B cell (primary cell): ENCODE data around the gene HLA-G. TPM values are rescaled to one million over a fixed set of nuclear protein-coding genes. Genes with fewer than 3 reads are reported as not detected.

ENCODE experiments used
- ATAC-seq: fragments of 200-7000 bp; cut with Tn5 transposase; one replicate; pipeline ENCODE4 v1.10.0; 2021; ENCODE audit warnings: low read depth, mild to moderate bottlenecking, moderate number of reproducible peaks, moderate library complexity
- CTCF ChIA-PET: fragments of 350-600 bp; sonication (Branson Sonifier 250); formaldehyde crosslinking; loops from one replicate; lab custom pipeline; 2021; ENCODE audit warnings: antibody characterized with exemption, inconsistent platforms; lab: Charles Lee
- POLR2A ChIA-PET: fragments of 350-600 bp; sonication (Branson Sonifier 250); formaldehyde crosslinking; loops from one replicate; lab custom pipeline; 2021; ENCODE audit warnings: antibody characterized with exemption; lab: Charles Lee
- DNase-seq: peaks from one replicate; pipeline ENCODE4 v3.0.0; 2013
- H2AFZ ChIP-seq: 2 replicates; pipeline ENCODE4 v1.6.1; 2012; ENCODE audit warnings: mild to moderate bottlenecking, low read depth, low read length; ENCODE audit not compliant: insufficient read depth, poor library complexity, severe bottlenecking
- H3K27ac ChIP-seq, 2 donors: 1 replicate in 1 of 2; 2 replicates in 1 of 2; pipeline ENCODE4 v1.5.1; 2012 to 2013; ENCODE audit warnings: low read length in 2 of 2, mild to moderate bottlenecking in 2 of 2, moderate library complexity in 1 of 2
- H3K27me3 ChIP-seq, 4 experiments: fragments of 200-600 bp in 1 of 4; sonication (generic) in 1 of 4; replicated peaks in 1 of 4; 1 replicate in 2 of 4; 2 replicates in 2 of 4; pipeline versions ENCODE4 v1.6.1 to v1.7.0; 2013 to 2016; ENCODE audit warnings: low read length in 3 of 4, mild to moderate bottlenecking in 2 of 4, mixed read lengths in 1 of 4, moderate library complexity in 1 of 4; ENCODE audit not compliant: insufficient read depth in 4 of 4, control insufficient read depth in 3 of 4; ENCODE audit errors: control extremely low read depth in 1 of 4
- H3K36me3 ChIP-seq, 2 experiments: replicated peaks in 1 of 2; 1 replicate in 1 of 2; 2 replicates in 1 of 2; pipeline versions ENCODE4 v1.6.1 to v1.7.1; 2013; ENCODE audit warnings: low read length in 1 of 2; ENCODE audit not compliant: insufficient read depth in 2 of 2, control insufficient read depth in 1 of 2; ENCODE audit errors: control extremely low read depth in 1 of 2, extremely low read depth in 1 of 2
- H3K4me1 ChIP-seq, 2 donors: fragments of 200-600 bp in 1 of 2; sonication (generic) in 1 of 2; 1 replicate in 1 of 2; 2 replicates in 1 of 2; pipeline versions ENCODE4 v1.5.1 to v1.6.1; 2013 to 2017; ENCODE audit warnings: low read length in 2 of 2; ENCODE audit not compliant: control insufficient read depth in 2 of 2, insufficient read depth in 2 of 2
- H3K4me2 ChIP-seq: replicated peaks from 2 replicates; pipeline ENCODE3; 2012; ENCODE audit warnings: mild to moderate bottlenecking, low read depth, low read length; ENCODE audit not compliant: poor library complexity, severe bottlenecking
- H3K4me3 ChIP-seq, 5 experiments: fragments of 200-600 bp in 1 of 5; sonication (generic) in 1 of 5; 1 replicate in 3 of 5; 2 replicates in 2 of 5; pipeline versions ENCODE4 v1.5.1 to v1.7.0; 2011 to 2016; ENCODE audit warnings: low read length in 4 of 5, mild to moderate bottlenecking in 4 of 5, low read depth in 2 of 5, control low read depth in 1 of 5, moderate library complexity in 1 of 5; ENCODE audit not compliant: insufficient read depth in 1 of 5; ENCODE audit errors: control extremely low read depth in 1 of 5, extremely low read depth in 1 of 5
- H3K79me2 ChIP-seq: fragments of 200-600 bp; sonication (generic); one replicate; pipeline ENCODE4 v1.6.0; 2016; ENCODE audit warnings: low read length; ENCODE audit not compliant: control insufficient read depth, insufficient read depth
- H3K9ac ChIP-seq: fragments of 200-600 bp; sonication (generic); 2 replicates; pipeline ENCODE4 v1.6.1; 2017; ENCODE audit warnings: mild to moderate bottlenecking, low read length, moderate library complexity
- H3K9me3 ChIP-seq, 3 donors: one replicate each; pipeline versions ENCODE4 v1.6.1 to v1.7.1; 2013; ENCODE audit warnings: low read length in 2 of 3; ENCODE audit not compliant: control insufficient read depth in 2 of 3, insufficient read depth in 1 of 3; ENCODE audit errors: control extremely low read depth in 1 of 3
- H4K20me1 ChIP-seq: 2 replicates; pipeline ENCODE4 v1.6.0; 2012; ENCODE audit warnings: mild to moderate bottlenecking, low read length; ENCODE audit not compliant: insufficient read depth, control insufficient read depth, poor library complexity, severe bottlenecking
- H3K27ac Mint-ChIP-seq: one replicate; pipeline ENCODE4 v1.8.0; 2021; ENCODE audit warnings: mixed read lengths
- H3K27me3 Mint-ChIP-seq: one replicate; pipeline ENCODE4 v1.8.0; 2021; ENCODE audit warnings: mixed read lengths
- H3K4me1 Mint-ChIP-seq: one replicate; pipeline ENCODE4 v1.8.0; 2021; ENCODE audit warnings: mixed read lengths
- H3K4me3 Mint-ChIP-seq: one replicate; pipeline ENCODE4 v1.8.0; 2021; ENCODE audit warnings: mixed read lengths
- H3K9me3 Mint-ChIP-seq: one replicate; pipeline ENCODE4 v1.8.0; 2022; ENCODE audit warnings: mixed read lengths; ENCODE audit not compliant: insufficient read depth
- CTCF ChIP-seq: fragments of 200-600 bp; IDR thresholded peaks from one replicate; pipeline ENCODE4 v1.8.0; 2022; ENCODE audit warnings: antibody characterized with exemption, mild to moderate bottlenecking
- EZH2 ChIP-seq: IDR thresholded peaks from 2 replicates; pipeline ENCODE4 v1.6.1; 2012; ENCODE audit warnings: borderline replicate concordance, low read depth, mild to moderate bottlenecking, moderate library complexity, low read length; ENCODE audit not compliant: insufficient read depth, poor library complexity, severe bottlenecking
- WGBS: methylation state at CpG from one replicate; pipeline ENCODE4 v1.1.5; 2013; ENCODE audit warnings: missing lambda C conversion rate; ENCODE audit not compliant: insufficient coverage; 5-methylcytosine and 5-hydroxymethylcytosine counted together
- intact Hi-C: fragments of 100-400 bp; cut with micrococcal nuclease; formaldehyde crosslinking; loops from one replicate; pipeline ENCODE4 v1.10.0; 2022
- polyA plus RNA-seq: library from polyadenylated mRNA; depleted of rRNA; stranded (reverse); fragments of >200 nt; gene quantifications from 2 replicates; pipeline ENCODE4 v1.2.3, GENCODE V29; 2012
- total RNA-seq, 2 donors: library from RNA; stranded (reverse); fragments of 120-200 nt in 1 of 2; gene quantifications; 1 replicate in 1 of 2; 2 replicates in 1 of 2; pipeline versions ENCODE4 v1.2.3 to v1.2.4, GENCODE V29; 2013 to 2022

Gene HLA-G
- total and polyA plus RNA-seq, 2 donors (not counting 1 experiment from before 2014, with no cell fraction given), result 1.2 to 8.8 TPM

- ChIA-PET CTCF (interaction anchor here (1.2 to 3.8 kb wide), 4 partner anchors 114 to 282 kb away, joined by 3 to 90 read pairs (median 18); no protein-coding TSS in a partner anchor), POLR2A (no interaction called here)
- ATAC-seq (peak; percentile 29), DNase-seq (peak; percentile 44)
- H3K27me3 ChIP-seq, result peaks cover 0 to 55% (median 37%) of the 10 kb centered on the region in 4 experiments
- intact Hi-C loops, result no loop called here
- WGBS, result 10% methylated on average over 34 of the region's 38 CpGs
- no peaks in the 10 kb centered on the region for H3K79me2 ChIP-seq
- peaks cover 73% of the 10 kb centered on the region for H3K27me3 Mint-ChIP-seq
- H3K9me3 Mint-ChIP-seq, result no peaks in the 10 kb centered on the region
- TF ChIP-seq CTCF, result no peak
- H4K20me1 ChIP-seq, result no peaks in the 10 kb centered on the region
- H3K4me1 ChIP-seq, result peaks cover 6 to 11% of the 10 kb centered on the region in 2 donors
- no peaks in the 10 kb centered on the region for H3K36me3 ChIP-seq
- H3K4me2 ChIP-seq, result peak overlapping the region; percentile 57
- H3K4me1 Mint-ChIP-seq, result peaks cover 9% of the 10 kb centered on the region
- no peak overlapping the region for H2AFZ ChIP-seq
- peak overlapping the region; percentile 74 for H3K4me3 Mint-ChIP-seq
- no peak overlapping the region for H3K27ac Mint-ChIP-seq
- H3K9me3 ChIP-seq, result peaks cover 0 to 3% (median 0%) of the 10 kb centered on the region in 3 donors
- H3K27ac ChIP-seq, result no peak overlapping the region
- peak overlapping the region in 3 of 5 experiments; percentile 2 to 36 (median 4) for H3K4me3 ChIP-seq
- H3K9ac ChIP-seq, result peak overlapping the region; percentile 15
Measured at GRCh38 chr6:29850011-29850553, 22.5 kb downstream of the HLA-G start.

GRCh38 chr6:29851190-29851589 is 23.6 kb downstream of the HLA-G start:
- no peaks in the 10 kb centered on the region for H3K9me3 Mint-ChIP-seq
- H3K27ac ChIP-seq, result no peak overlapping the region
- H2AFZ ChIP-seq, result no peak overlapping the region
- peaks cover 0 to 57% (median 33%) of the 10 kb centered on the region in 4 experiments for H3K27me3 ChIP-seq
- no peaks in the 10 kb centered on the region for H4K20me1 ChIP-seq
- H3K36me3 ChIP-seq, result no peaks in the 10 kb centered on the region
- 70% methylated on average over 3 of the region's 3 CpGs for whole genome bisulfite sequencing
- no peak overlapping the region for H3K4me3 Mint-ChIP-seq
- H3K27ac Mint-ChIP-seq, result no peak overlapping the region
- CTCF ChIA-PET, result interaction anchor here (1.2 to 3.1 kb wide), 4 partner anchors 114 to 165 kb away, joined by 3 to 16 read pairs (median 6); no protein-coding TSS in a partner anchor
- H3K9ac ChIP-seq, result no peak overlapping the region
- peaks cover 6 to 11% of the 10 kb centered on the region in 2 donors for H3K4me1 ChIP-seq
- TF ChIP-seq EZH2 (no peak), CTCF (no peak)
- intact Hi-C loops, result no loop called here
- POLR2A ChIA-PET, result no interaction called here
- no peaks in the 10 kb centered on the region for H3K79me2 ChIP-seq
- H3K27me3 Mint-ChIP-seq, result peaks cover 73% of the 10 kb centered on the region
- H3K4me3 ChIP-seq, result no peak overlapping the region
- peaks cover 0 to 3% (median 0%) of the 10 kb centered on the region in 3 donors for H3K9me3 ChIP-seq
- H3K4me1 Mint-ChIP-seq, result peaks cover 9% of the 10 kb centered on the region
- no peak overlapping the region for H3K4me2 ChIP-seq
- no peak for ATAC-seq
- DNase-seq, result no peak
